Mesenteric fat pad (tissue), 1 donor: Measurements from ENCODE around the gene CORO1A. TPM values are rescaled to one million over a fixed set of nuclear protein-coding genes. Genes with fewer than 3 reads are reported as not detected.
"Not testable (repeated sequence)": the region's sequence is repeated elsewhere in the genome, so short reads cannot be mapped to it uniquely, and the experiment has no call there.

Source experiments
- DNase-seq: peaks from one replicate; pipeline ENCODE4 v3.0.0-alpha.2; 2020; ENCODE audit warnings: low spot score
- total RNA-seq: library from RNA; stranded (reverse); fragmentation: NEBNext Ultra II Directional; extraction: Animal tissue kit (Norgen Biotek cat#: 25700); gene quantifications from one replicate; pipeline ENCODE4 v1.2.1, GENCODE V29; 2021
- donor health status: DM: yes; HTN: yes; CAD: no.

CORO1A gene
- total RNA-seq, 1 donor from 2014 or later = 56.2 TPM

- not testable (repeated sequence) for DNase-seq
Measured at GRCh38 chr16:30199608-30200343, 16.4 kb downstream of the CORO1A start.

- DNase-seq = peak; percentile 57
Measured at GRCh38 chr16:30205541-30206236, 22.3 kb downstream of the CORO1A start.

- DNase-seq = not testable (repeated sequence)
Measured at GRCh38 chr16:30206252-30206651, 22.9 kb downstream of the CORO1A start.

- DNase-seq = peak; percentile 26
Measured at GRCh38 chr16:30207063-30207704, 23.8 kb downstream of the CORO1A start.

- not testable (repeated sequence) for DNase-seq
Measured at GRCh38 chr16:30209032-30209431, 25.6 kb downstream of the CORO1A start.

- DNase-seq = not testable (repeated sequence)
Measured at GRCh38 chr16:30211414-30211813, 28.0 kb downstream of the CORO1A start.

- peak; percentile 59 for DNase-seq
Measured at GRCh38 chr16:30217082-30217481, 33.7 kb downstream of the CORO1A start.

Other genes with a start within 250 kb of the CORO1A start
- gene TMEM219, start 221.5 kb upstream of the CORO1A start, total RNA-seq = 95.8 TPM
- gene TAOK2, start 209.7 kb upstream of the CORO1A start, total RNA-seq = 49.8 TPM
- 11.0 TPM for gene HIRIP3, start 188.0 kb upstream of the CORO1A start, total RNA-seq
- gene INO80E, start 187.4 kb upstream of the CORO1A start, total RNA-seq = 45.4 TPM
- gene DOC2A, start 172.6 kb upstream of the CORO1A start, total RNA-seq = 0.42 TPM
- not detected for gene C16orf92, start 160.4 kb upstream of the CORO1A start, total RNA-seq
- gene TLCD3B, start 152.3 kb upstream of the CORO1A start, total RNA-seq = not detected
- 1,236 TPM for gene ALDOA, start 117.8 kb upstream of the CORO1A start, total RNA-seq
- 81.1 TPM for gene PPP4C, start 107.6 kb upstream of the CORO1A start, total RNA-seq
- 0.67 TPM for gene TBX6, start 91.7 kb upstream of the CORO1A start, total RNA-seq
- gene YPEL3, start 87.4 kb upstream of the CORO1A start, total RNA-seq = 49.3 TPM
- gene GDPD3, start 70.1 kb upstream of the CORO1A start, total RNA-seq = 4.3 TPM
- gene MAPK3, start 60.4 kb upstream of the CORO1A start, total RNA-seq = 135 TPM
- gene BOLA2B, start 10.1 kb downstream of the CORO1A start, total RNA-seq = 94.9 TPM
- 25.2 TPM for gene SLX1A, start 10.3 kb downstream of the CORO1A start, total RNA-seq
- gene SULT1A3, start 15.7 kb downstream of the CORO1A start, total RNA-seq = 9.4 TPM
- 25.7 TPM for gene NPIPB13, start 64.9 kb downstream of the CORO1A start, total RNA-seq
- gene CD2BP2, start 171.7 kb downstream of the CORO1A start, total RNA-seq = 57.4 TPM
- gene TBC1D10B, start 186.9 kb downstream of the CORO1A start, total RNA-seq = 42.1 TPM
- not detected for gene MYL11, start 191.2 kb downstream of the CORO1A start, total RNA-seq
- 2.3 TPM for gene SEPTIN1, start 199.0 kb downstream of the CORO1A start, total RNA-seq
- 5.3 TPM for gene ZNF48, start 211.8 kb downstream of the CORO1A start, total RNA-seq
- 6.3 TPM for gene ZNF771, start 224.0 kb downstream of the CORO1A start, total RNA-seq
- gene DCTPP1, start 246.4 kb downstream of the CORO1A start, total RNA-seq = 26.8 TPM